Effector memory CD8-positive, alpha-beta T cell (primary cell): ENCODE measurements around the gene PNKP.
A peak's percentile ranks its signal among the peaks of the same experiment; 100 is the strongest.

Source experiments
- ATAC-seq: fragments of 150-1000 bp; cut with Tn5 transposase; replicated peaks from 2 replicates; pipeline ENCODE4 v1.10.0; 2021; ENCODE audit warnings: mild to moderate bottlenecking, moderate library complexity
- DNase-seq, 3 experiments: peaks; one replicate each; pipeline ENCODE4 v3.0.0; 2021
- H3K27ac Mint-ChIP-seq, 2 donors: one replicate each; pipeline ENCODE4 v1.8.0; 2022; ENCODE audit warnings: mild to moderate bottlenecking in 2 of 2, mixed read lengths in 2 of 2, moderate library complexity in 2 of 2
- H3K27me3 Mint-ChIP-seq, 2 donors: one replicate each; pipeline ENCODE4 v1.8.0; 2022; ENCODE audit warnings: mixed read lengths in 2 of 2
- H3K36me3 Mint-ChIP-seq: one replicate; pipeline ENCODE4 v1.8.0; 2022; ENCODE audit warnings: mild to moderate bottlenecking, moderate library complexity, mixed read lengths; ENCODE audit not compliant: insufficient read depth
- H3K4me1 Mint-ChIP-seq, 2 donors: one replicate each; pipeline ENCODE4 v1.8.0; 2022; ENCODE audit warnings: low read depth in 2 of 2, mixed read lengths in 2 of 2
- H3K4me3 Mint-ChIP-seq, 2 donors: one replicate each; pipeline ENCODE4 v1.8.0; 2022; ENCODE audit warnings: mild to moderate bottlenecking in 2 of 2, mixed read lengths in 2 of 2, moderate library complexity in 2 of 2
- H3K9me3 Mint-ChIP-seq, 2 donors: one replicate each; pipeline ENCODE4 v1.8.0; 2022; ENCODE audit warnings: mixed read lengths in 2 of 2

Gene PNKP

DNA sequence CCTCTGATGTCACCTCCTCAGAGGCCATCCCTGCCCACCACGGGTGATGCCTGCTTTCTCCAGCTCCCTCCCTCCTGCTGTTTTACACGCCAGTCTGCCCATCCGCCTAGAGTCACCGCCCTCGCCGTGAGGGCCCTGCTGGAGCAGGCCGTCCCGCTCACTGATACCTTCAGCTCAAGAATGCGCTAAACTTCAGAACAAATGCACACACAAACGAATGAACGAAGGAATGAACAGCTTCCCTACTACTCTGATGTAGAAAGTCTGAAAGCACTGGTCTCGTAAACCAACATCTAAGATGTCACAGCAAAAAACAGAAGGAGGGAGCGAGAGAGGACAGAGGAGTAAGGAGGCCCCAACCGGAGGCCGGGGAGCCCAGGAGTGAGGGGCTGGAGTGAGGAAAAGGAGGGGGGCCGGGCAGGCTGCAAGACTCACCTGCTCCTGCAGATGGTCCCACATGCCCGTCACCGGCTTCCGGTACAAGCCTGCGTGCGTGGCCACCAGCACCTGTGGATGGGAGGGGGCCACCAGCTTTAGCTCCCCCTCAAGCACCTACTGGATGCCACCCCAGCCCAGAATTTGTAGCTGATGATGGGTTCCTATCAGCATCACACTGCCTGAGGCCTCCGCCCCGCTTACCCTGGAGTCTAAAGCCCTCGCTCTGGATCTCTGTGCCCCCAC is 4.0 kb downstream of the PNKP start:
- Mint-ChIP-seq H3K27me3 (no peaks in the 10 kb centered on the region), H3K4me3 (no peak overlapping the region), H3K36me3 (peaks cover 72% of the 10 kb centered on the region), H3K4me1 (peaks cover 30 to 34% of the 10 kb centered on the region in 2 donors), H3K9me3 (no peaks in the 10 kb centered on the region), H3K27ac (peak overlapping the region; percentile 47 to 80)
- no peak for DNase-seq
- no peak for ATAC-seq

DNA sequence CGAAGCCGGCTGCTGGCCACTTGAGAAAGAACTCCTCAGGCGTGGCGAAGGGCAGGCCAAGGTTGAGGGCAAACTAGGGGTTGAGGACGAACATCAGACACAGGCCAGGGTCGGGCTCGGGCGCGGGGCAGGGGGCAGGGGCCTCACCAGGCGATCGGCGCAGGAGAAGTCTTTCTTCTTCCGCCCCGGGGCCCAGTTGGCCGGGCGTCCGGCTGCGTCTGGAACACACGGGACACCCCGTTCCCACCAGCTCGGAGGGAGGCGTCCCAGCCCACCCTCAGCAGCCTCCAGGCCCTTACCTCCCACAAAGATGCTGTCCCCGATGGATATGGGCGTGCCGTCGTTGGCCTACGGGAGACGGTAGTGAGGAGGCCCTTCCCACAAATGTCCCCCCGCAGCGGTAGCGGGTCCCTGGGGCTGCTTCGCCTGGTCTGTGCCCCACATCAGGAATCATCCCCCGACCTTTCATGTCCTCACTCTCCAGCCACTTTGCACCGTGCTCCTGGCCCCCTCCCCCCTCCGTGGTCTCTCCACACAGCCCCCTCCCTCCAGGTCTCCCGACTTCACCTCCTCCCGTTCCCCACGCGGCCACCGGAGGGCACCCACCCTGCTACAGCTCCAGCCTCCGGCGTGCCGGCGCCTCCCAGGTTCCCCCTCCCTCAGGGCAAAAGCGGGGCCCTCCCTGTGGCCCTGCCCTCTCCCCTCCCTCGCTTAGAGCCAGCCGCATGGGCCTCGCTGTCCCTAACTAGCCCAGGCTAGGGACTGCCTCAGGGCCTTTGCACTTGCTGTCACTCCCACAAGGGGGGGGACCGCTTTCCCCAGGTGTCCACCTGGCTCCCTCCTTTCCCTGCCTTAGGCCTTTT is 4.8 kb downstream of the PNKP start:
- DNase-seq (no peak), ATAC-seq (no peak)
- peaks cover 25 to 27% of the 10 kb centered on the region in 2 donors for H3K4me1 Mint-ChIP-seq
- no peaks in the 10 kb centered on the region for H3K27me3 Mint-ChIP-seq
- no peak overlapping the region for H3K4me3 Mint-ChIP-seq
- H3K36me3 Mint-ChIP-seq: peaks cover 72% of the 10 kb centered on the region
- peak overlapping the region; percentile 47 to 80 for H3K27ac Mint-ChIP-seq
- H3K9me3 Mint-ChIP-seq: no peaks in the 10 kb centered on the region

DNA sequence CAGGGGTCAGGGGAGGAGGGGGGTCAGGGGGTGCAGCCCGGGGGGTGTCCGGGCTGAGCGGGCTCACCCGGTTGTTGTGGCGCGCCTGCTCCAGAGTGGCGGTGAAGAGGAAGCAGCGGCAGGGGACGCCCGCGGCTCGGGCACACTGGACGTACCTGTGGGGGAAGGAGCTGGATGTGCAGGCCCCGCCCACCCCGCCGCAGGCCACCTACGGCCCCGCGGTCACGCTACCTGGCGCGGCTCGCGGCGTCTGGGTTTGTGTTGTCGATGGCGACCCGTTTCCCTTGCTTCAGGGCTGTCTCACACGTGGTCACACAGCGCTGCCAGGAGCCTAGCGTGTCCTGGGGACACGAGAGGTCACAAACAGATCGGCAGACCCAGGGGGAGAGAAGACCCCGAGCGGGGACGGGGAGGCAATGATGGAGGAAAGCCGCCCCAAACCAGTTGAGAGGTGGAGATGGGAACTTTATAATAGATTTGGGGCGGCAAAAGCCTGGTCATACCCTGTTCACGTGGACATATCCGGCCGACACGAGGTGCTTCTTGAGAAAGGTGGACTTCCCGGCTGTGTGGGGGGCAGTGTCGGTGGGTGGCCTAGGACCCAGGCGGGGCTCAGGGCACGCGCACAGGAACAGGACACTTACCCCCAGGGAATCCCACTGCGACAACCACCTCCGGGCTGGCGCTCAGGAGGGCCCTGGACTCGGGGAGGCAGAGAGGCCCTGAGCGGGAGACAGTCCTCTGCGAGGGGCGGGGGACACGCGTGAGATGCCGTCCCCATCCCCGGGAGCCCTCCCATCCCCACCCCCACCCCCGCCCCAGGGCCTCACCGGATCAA is 5.6 kb downstream of the PNKP start:
- H3K36me3 Mint-ChIP-seq: peaks cover 69% of the 10 kb centered on the region
- no peaks in the 10 kb centered on the region for H3K9me3 Mint-ChIP-seq
- ATAC-seq (peak; percentile 16), DNase-seq (no peak)
- peaks cover 18 to 21% of the 10 kb centered on the region in 2 donors for H3K4me1 Mint-ChIP-seq
- H3K27me3 Mint-ChIP-seq: no peaks in the 10 kb centered on the region
- no peak overlapping the region for H3K4me3 Mint-ChIP-seq
- no peak overlapping the region for H3K27ac Mint-ChIP-seq

DNA sequence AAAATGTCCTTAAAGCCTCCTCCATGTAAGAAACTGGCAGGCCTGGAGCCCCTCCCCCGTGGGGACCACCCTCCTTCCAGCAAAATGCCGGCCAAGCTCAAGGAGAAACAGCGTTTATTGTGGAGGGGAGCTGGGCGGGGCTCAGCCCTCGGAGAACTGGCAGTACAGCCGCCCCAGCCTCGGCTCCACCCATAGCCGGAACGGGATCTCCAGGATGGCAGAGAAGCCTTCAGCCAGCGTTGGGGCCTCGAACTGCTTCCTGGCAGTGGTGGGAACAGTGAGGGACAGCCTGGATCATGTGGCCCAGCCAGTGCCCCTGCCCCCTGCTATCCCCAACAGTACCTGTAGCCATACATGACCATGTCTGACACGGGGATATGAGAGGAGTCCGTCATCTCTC is 6.3 kb downstream of the PNKP start:
- H3K9me3 Mint-ChIP-seq: no peaks in the 10 kb centered on the region
- H3K27me3 Mint-ChIP-seq: no peaks in the 10 kb centered on the region
- no peak for ATAC-seq
- H3K27ac Mint-ChIP-seq: peak overlapping the region in 1 of 2 donors; percentile 41
- no peak overlapping the region for H3K4me3 Mint-ChIP-seq
- no peak for DNase-seq
- H3K36me3 Mint-ChIP-seq: peaks cover 63% of the 10 kb centered on the region
- H3K4me1 Mint-ChIP-seq: peaks cover 11 to 14% of the 10 kb centered on the region in 2 donors

DNA sequence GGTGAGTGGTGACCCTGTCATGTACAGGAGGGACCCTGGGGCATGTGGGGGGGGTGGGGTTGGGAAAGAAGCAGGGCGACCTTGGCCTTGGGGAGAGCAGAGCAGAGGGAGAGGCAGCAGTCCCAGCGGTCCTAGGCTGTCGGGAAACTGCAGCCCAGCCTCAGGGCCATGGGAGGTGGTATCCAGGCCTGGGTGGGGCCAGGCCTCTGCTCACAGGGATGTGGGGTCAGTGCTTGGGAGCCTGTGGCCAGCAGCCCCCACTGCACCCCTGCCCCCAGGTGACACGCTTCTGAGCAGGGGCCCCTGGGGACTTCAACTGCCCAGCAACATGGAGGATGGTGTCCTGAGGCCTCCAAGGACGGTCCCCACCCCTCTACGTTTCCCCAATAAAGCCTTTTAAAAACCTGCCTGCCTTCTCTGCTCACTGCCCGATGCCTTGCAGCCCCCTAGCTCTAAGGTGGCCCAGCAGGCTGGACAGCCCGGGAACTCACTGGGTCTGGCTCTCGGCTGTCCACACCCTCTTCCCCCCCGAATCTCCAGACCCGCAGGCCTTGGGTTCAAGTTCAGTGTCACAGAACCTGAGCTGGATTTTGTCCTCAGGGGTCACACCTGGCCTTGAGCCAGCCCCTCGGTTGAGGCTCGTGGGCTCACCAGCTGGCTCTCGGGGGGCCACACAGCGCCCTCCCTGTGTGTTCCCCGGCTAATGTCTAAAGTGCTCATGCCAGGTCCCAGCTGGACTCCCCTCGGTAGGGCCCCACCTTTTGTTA is 6.9 kb downstream of the PNKP start:
- peaks cover 62% of the 10 kb centered on the region for H3K36me3 Mint-ChIP-seq
- ATAC-seq: no peak
- H3K9me3 Mint-ChIP-seq: no peaks in the 10 kb centered on the region
- DNase-seq: no peak
- no peak overlapping the region for H3K4me3 Mint-ChIP-seq
- H3K27ac Mint-ChIP-seq: peak overlapping the region; percentile 49 to 77
- H3K27me3 Mint-ChIP-seq: no peaks in the 10 kb centered on the region
- H3K4me1 Mint-ChIP-seq: peaks cover 5 to 10% of the 10 kb centered on the region in 2 donors

DNA sequence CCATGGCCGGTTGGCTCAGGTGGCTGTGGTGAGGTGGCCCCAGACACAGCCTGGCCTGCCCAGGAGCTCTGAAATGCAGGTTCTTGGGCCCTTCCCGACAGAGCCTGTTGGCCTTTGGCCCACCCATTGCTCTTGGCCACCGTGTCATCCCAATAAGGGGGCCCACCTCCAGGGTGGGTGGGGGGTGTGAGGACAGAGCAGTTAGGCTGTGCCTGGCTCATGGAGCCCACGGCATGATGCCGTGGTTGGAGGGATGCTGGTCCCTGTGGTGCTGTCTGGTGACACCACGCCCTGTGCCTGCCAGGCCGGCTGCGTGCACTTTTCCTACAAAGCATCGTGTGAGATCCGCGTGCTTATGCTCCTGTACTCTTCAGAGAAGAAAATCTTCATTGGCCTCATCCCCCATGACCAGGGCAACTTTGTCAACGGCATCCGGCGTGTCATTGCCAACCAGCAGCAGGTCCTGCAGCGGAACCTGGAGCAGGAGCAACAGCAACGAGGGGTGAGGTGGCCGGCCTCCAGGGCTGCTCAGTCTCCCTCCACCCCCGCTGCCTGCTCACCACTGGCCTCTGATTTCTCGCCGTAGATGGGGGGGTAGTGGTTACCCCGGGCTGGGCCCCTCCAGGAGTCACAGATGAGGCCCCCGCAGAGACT is 7.6 kb downstream of the PNKP start:
- no peak for ATAC-seq
- no peaks in the 10 kb centered on the region for H3K9me3 Mint-ChIP-seq
- no peak for DNase-seq

DNA sequence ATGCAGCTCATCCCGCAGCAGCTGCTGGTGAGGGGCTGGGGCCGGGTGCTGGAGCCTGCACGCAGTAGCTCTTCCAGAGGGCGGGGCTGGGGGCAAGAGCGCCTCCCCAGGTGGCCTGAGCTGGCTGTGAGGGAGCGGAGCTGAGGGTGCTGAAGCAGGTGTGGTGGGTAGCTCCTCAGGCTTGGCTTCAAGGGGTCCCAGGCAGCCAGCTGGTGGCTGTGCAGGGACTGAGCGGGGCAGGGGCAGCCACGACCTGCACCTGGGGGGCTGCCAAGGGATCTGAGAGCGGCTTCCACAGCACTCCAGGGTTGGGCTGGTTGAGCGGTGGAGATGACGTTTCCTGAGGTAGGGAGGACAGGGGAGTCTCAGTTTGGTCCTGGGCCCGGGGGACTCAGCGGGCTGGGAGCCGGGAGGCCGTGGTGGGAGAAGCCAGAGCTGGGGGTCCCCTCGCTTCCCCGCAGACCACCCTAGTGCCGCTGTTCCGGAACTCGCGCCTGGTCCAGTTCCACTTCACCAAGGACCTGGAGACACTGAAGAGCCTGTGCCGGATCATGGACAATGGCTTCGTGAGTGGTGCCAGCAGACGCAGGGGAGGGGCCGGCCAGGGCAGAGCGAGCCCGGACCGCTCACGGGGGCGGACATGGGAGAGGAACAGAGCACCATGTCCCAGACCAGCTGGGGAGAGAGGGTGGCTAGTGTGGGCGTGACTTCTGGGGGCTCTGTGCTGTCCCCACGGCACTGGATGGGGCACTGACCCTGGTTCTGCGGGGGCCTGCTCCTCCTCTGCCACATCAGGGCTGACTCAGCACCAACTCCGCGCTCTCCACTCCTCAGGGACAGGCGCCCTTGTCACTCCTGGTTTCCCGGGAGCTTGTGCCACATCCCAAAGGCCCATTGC is 9.0 kb downstream of the PNKP start:
- H3K4me3 Mint-ChIP-seq: no peak overlapping the region
- no peaks in the 10 kb centered on the region for H3K9me3 Mint-ChIP-seq
- DNase-seq (no peak), ATAC-seq (no peak)
- peaks cover 48% of the 10 kb centered on the region for H3K36me3 Mint-ChIP-seq
- H3K27me3 Mint-ChIP-seq: no peaks in the 10 kb centered on the region
- H3K4me1 Mint-ChIP-seq: peaks cover 9 to 11% of the 10 kb centered on the region in 2 donors
- H3K27ac Mint-ChIP-seq: peak overlapping the region in 1 of 2 donors; percentile 77

More for the DNA sequence above, 7.6 kb downstream of the PNKP start:
- H3K36me3 Mint-ChIP-seq: peaks cover 60% of the 10 kb centered on the region
- H3K27me3 Mint-ChIP-seq: no peaks in the 10 kb centered on the region
- H3K27ac Mint-ChIP-seq: peak overlapping the region; percentile 49 to 77
- no peak overlapping the region for H3K4me3 Mint-ChIP-seq
- H3K4me1 Mint-ChIP-seq: peaks cover 4 to 7% of the 10 kb centered on the region in 2 donors

DNA sequence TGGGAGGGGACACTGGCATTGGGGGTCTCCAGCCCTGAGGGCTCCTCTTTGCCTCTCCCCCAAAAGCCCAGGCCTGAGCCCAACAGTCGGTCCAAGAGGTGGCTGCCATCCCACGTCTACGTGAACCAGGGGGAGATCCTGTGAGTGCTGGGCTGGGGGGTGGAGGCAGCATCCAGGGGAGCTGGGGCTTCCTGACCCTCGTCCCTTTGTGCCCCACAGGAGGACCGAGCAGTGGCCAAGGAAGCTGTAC is 9.6 kb downstream of the PNKP start:
- no peaks in the 10 kb centered on the region for H3K27me3 Mint-ChIP-seq
- H3K4me1 Mint-ChIP-seq: peaks cover 6 to 9% of the 10 kb centered on the region in 2 donors
- no peaks in the 10 kb centered on the region for H3K9me3 Mint-ChIP-seq
- ATAC-seq: no peak
- H3K4me3 Mint-ChIP-seq: no peak overlapping the region
- peaks cover 43% of the 10 kb centered on the region for H3K36me3 Mint-ChIP-seq
- H3K27ac Mint-ChIP-seq: peak overlapping the region in 1 of 2 donors; percentile 77
- no peak for DNase-seq

DNA sequence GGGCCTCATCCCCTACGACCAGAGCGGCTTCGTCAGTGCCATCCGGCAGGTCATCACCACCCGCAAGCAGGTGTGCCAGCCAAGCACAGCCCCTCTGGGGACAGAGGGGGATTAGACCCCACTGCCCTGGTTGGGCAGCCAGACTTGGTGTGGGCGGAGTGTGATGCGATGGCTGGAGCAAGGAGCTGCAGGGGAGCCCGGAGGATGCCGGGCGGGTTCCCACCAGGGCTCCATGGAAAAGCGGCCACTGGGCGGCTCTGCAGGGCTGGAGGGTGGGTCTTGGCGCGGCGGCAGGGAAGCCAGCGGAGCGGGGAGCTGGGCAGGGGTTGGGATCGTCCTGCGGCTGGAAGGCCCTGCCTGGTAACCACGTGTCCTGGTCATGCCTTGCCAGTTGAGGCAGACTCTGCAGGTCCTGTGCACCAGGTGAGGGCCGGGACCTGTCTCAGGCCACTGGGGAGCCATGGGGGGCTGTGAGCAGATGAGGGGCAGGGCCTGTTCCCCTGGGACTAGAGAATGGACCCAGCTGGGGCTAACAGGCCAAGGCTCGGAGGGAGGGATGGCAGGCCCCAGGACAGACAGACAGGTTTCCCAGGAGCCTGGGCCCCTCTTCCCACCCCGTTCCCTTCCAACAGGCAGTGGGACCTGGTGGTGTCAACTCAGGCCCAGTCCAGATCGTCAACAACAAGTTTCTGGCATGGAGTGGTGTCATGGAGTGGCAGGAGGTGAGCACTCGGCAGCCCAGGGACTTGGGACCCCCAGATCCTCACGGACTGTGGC is 10.1 kb downstream of the PNKP start:
- Mint-ChIP-seq H3K27ac (peak overlapping the region in 1 of 2 donors; percentile 77), H3K36me3 (peaks cover 43% of the 10 kb centered on the region), H3K27me3 (no peaks in the 10 kb centered on the region), H3K9me3 (no peaks in the 10 kb centered on the region), H3K4me3 (no peak overlapping the region), H3K4me1 (peaks cover 11 to 14% of the 10 kb centered on the region in 2 donors)
- DNase-seq (no peak), ATAC-seq (no peak)

DNA sequence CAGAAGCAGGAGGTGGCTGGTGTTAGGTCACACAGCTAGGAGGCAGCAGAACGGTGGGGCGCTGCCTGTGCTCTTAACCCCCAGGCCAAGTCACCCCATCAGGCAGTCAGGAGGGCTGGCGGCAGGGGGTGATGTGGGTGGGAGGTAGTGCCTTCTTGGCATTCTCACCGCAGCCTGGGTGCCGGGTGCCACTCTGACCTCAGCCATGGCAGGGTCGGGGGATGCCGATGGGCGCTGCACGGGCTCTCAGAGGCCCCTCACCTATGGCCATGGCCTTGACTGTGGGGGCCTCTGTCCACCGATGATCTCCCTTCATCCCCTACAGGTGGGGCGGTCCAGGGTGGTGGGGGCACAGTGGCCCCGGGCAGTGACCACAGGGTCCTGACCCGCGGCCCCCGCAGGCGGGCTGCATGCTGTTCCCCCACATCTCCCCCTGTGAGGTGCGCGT is 10.8 kb downstream of the PNKP start:
- Mint-ChIP-seq H3K36me3 (peaks cover 41% of the 10 kb centered on the region), H3K27me3 (no peaks in the 10 kb centered on the region), H3K4me1 (peaks cover 16 to 17% of the 10 kb centered on the region in 2 donors), H3K9me3 (no peaks in the 10 kb centered on the region), H3K27ac (peak overlapping the region in 1 of 2 donors; percentile 77), H3K4me3 (no peak overlapping the region)
- DNase-seq (no peak), ATAC-seq (no peak)
